DOHH2 (cell line): ENCODE data around the gene SNX13.

Experiments used
- H3F3A ChIP-seq: fragments of 200-600 bp; sonication (generic), shearing (Covaris generic); 2 replicates; pipeline ENCODE4 v1.6.0; 2016; ENCODE audit warnings: antibody characterized with exemption, mild to moderate bottlenecking; ENCODE audit not compliant: control insufficient read depth, insufficient read depth
- H3K27ac ChIP-seq: fragments of 200-600 bp; sonication (generic); 2 replicates; pipeline ENCODE4 v1.5.1; 2014; ENCODE audit warnings: low read depth, mild to moderate bottlenecking, low read length, moderate library complexity
- H3K27me3 ChIP-seq: fragments of 200-600 bp; sonication (generic); 2 replicates; pipeline ENCODE4 v1.6.1; 2014; ENCODE audit warnings: mild to moderate bottlenecking, low read length, mixed read lengths; ENCODE audit not compliant: control insufficient read depth
- H3K36me3 ChIP-seq: fragments of 200-600 bp; sonication (generic); 2 replicates; pipeline ENCODE4 v1.6.1; 2014; ENCODE audit warnings: mild to moderate bottlenecking, low read length, moderate library complexity, mixed read lengths; ENCODE audit not compliant: control insufficient read depth
- H3K4me1 ChIP-seq: fragments of 200-600 bp; sonication (generic); 2 replicates; pipeline ENCODE4 v1.6.1; 2014; ENCODE audit warnings: mild to moderate bottlenecking, low read length, mixed read lengths; ENCODE audit not compliant: control insufficient read depth
- H3K4me2 ChIP-seq: fragments of 200-600 bp; sonication (generic); 2 replicates; pipeline ENCODE4 v1.6.0; 2014; ENCODE audit warnings: mild to moderate bottlenecking, low read length, moderate library complexity
- H3K4me3 ChIP-seq: fragments of 200-600 bp; sonication (generic); 2 replicates; pipeline ENCODE4 v1.5.1; 2014; ENCODE audit warnings: mild to moderate bottlenecking, low read length, mixed read lengths
- H3K79me2 ChIP-seq: fragments of 200-600 bp; sonication (generic); 2 replicates; pipeline ENCODE4 v1.6.1; 2014; ENCODE audit warnings: mild to moderate bottlenecking, low read length, mixed read lengths; ENCODE audit not compliant: control insufficient read depth
- H3K9me2 ChIP-seq: fragments of 200-600 bp; sonication (generic); replicated peaks from 2 replicates; pipeline ENCODE4 v1.6.1; 2014; ENCODE audit warnings: mild to moderate bottlenecking, low read length, mixed read lengths; ENCODE audit not compliant: control insufficient read depth
- H3K9me3 ChIP-seq: fragments of 200-600 bp; sonication (generic); 2 replicates; pipeline ENCODE4 v1.6.1; 2014; ENCODE audit warnings: antibody characterized with exemption, low read length, mixed read lengths; ENCODE audit not compliant: control insufficient read depth, insufficient read depth
- H4K20me1 ChIP-seq: fragments of 200-600 bp; sonication (generic); 2 replicates; pipeline ENCODE4 v1.6.0; 2014; ENCODE audit warnings: low read depth, mild to moderate bottlenecking, antibody characterized with exemption, low read length, moderate library complexity; ENCODE audit not compliant: control insufficient read depth, insufficient read depth
- CTCF ChIP-seq: fragments of 200-600 bp; sonication (generic); IDR thresholded peaks from one replicate; pipeline ENCODE4 v1.5.1; 2014; ENCODE audit warnings: antibody characterized with exemption, mild to moderate bottlenecking, low read depth, low read length; ENCODE audit not compliant: poor library complexity, severe bottlenecking
- EZH2phosphoT487 ChIP-seq: fragments of 200-600 bp; sonication (generic); IDR thresholded peaks from 2 replicates; pipeline ENCODE4 v1.6.1; 2017; ENCODE audit warnings: borderline replicate concordance, mild to moderate bottlenecking, antibody characterized with exemption, low read length, moderate library complexity, mixed read lengths

SNX13 gene

GRCh38 chr7:17965603-17966002, 25.3 kb upstream of the SNX13 start:
- Histone ChIP-seq H3K4me2 (no peak overlapping the region), H3K9me3 (no peaks in the 10 kb centered on the region), H3F3A (no peaks in the 10 kb centered on the region), H4K20me1 (no peaks in the 10 kb centered on the region), H3K4me1 (no peaks in the 10 kb centered on the region), H3K36me3 (no peaks in the 10 kb centered on the region), H3K79me2 (no peaks in the 10 kb centered on the region), H3K27ac (no peak overlapping the region), H3K27me3 (peaks cover 6% of the 10 kb centered on the region), H3K9me2 (no peaks in the 10 kb centered on the region), H3K4me3 (no peak overlapping the region)
- no peak for TF ChIP-seq EZH2phosphoT487
- TF ChIP-seq CTCF, result no peak

- no peaks in the 10 kb centered on the region for H3K4me1 ChIP-seq
- no peaks in the 10 kb centered on the region for H3K36me3 ChIP-seq
- TF ChIP-seq CTCF (no peak), EZH2phosphoT487 (no peak)
- peaks cover 6% of the 10 kb centered on the region; the same call in 1 of the 2 replicates for H3K27me3 ChIP-seq
- no peak overlapping the region for H3K27ac ChIP-seq
- H3K9me3 ChIP-seq, result no peaks in the 10 kb centered on the region
- no peaks in the 10 kb centered on the region for H4K20me1 ChIP-seq
- H3K9me2 ChIP-seq, result no peaks in the 10 kb centered on the region
- H3K4me2 ChIP-seq, result no peak overlapping the region
- no peak overlapping the region for H3K4me3 ChIP-seq
- H3K79me2 ChIP-seq, result no peaks in the 10 kb centered on the region
- no peaks in the 10 kb centered on the region for H3F3A ChIP-seq
Measured at GRCh38 chr7:17963281-17963680, 23.0 kb upstream of the SNX13 start.

GRCh38 chr7:17962652-17963051, 22.4 kb upstream of the SNX13 start:
- Histone ChIP-seq H3F3A (no peaks in the 10 kb centered on the region), H3K27ac (no peak overlapping the region), H3K4me1 (no peaks in the 10 kb centered on the region), H3K9me3 (no peaks in the 10 kb centered on the region), H3K4me2 (no peak overlapping the region), H4K20me1 (no peaks in the 10 kb centered on the region), H3K4me3 (no peak overlapping the region), H3K79me2 (no peaks in the 10 kb centered on the region), H3K36me3 (no peaks in the 10 kb centered on the region), H3K9me2 (no peaks in the 10 kb centered on the region), H3K27me3 (peaks cover 6% of the 10 kb centered on the region; the same call in 1 of the 2 replicates)
- TF ChIP-seq EZH2phosphoT487 (no peak), CTCF (no peak)

- no peaks in the 10 kb centered on the region for H3K9me3 ChIP-seq
- H4K20me1 ChIP-seq, result no peaks in the 10 kb centered on the region
Measured at GRCh38 chr7:17957871-17958270, 17.6 kb upstream of the SNX13 start.

More at GRCh38 chr7:17957871-17958270, 17.6 kb upstream of the SNX13 start:
- Histone ChIP-seq H3K4me3 (no peak overlapping the region), H3K4me2 (no peak overlapping the region), H3K4me1 (no peaks in the 10 kb centered on the region), H3K9me2 (no peaks in the 10 kb centered on the region), H3K79me2 (no peaks in the 10 kb centered on the region), H3K27ac (no peak overlapping the region), H3F3A (no peaks in the 10 kb centered on the region), H3K36me3 (no peaks in the 10 kb centered on the region), H3K27me3 (no peaks in the 10 kb centered on the region)
- TF ChIP-seq CTCF (no peak), EZH2phosphoT487 (no peak)
